ENCODE results near the gene ARRDC4.

GRCh38 chr15:98013631-98014030, 53.1 kb downstream of the ARRDC4 start:
- TF ChIP-seq CTCF (IDR thresholded peaks at IDR 0.05), result no peak
- TF ChIP-seq POLR2A (IDR thresholded peaks at IDR 0.05), result no peak

Measured in esophagus squamous epithelium (tissue), 4 donors.